ENCODE results near the gene LRCOL1. TPM values are rescaled to one million over a fixed set of nuclear protein-coding genes. Genes with fewer than 3 reads are reported as not detected.

The LRCOL1 gene
- total RNA-seq, 2 experiments from 2014 or later, result not detected

DNA sequence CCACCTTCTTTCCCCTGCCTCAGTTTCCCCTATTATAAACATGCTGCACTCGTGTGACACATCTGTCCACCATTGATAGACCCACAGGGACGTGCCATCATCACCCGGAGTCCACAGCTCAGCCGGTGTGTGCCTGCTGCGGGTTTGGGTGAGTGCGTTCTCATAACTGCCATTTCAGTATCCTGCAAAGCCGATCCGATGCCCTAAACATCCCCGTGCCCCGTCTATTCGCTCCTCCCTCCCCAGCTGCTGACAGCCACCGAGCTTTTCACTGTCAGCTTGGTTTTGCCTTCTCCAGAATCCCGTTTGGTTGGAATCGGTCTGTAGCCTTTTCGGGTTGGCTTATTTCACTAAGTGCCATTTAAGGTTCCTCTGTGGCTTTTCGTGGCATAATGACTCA lies 3.9 kb downstream of the LRCOL1 start:
- H3K36me3 Mint-ChIP-seq (ENCODE audit: low read depth), result no peaks in the 10 kb centered on the region
- DNase-seq (no peak), ATAC-seq (ENCODE audit: poor library complexity) (no peak)
- ChIA-PET CTCF (no interaction called here), POLR2A (no interaction called here)
- no peaks in the 10 kb centered on the region for H3K9me3 Mint-ChIP-seq
- H3K27ac Mint-ChIP-seq, result no peak overlapping the region
- Histone ChIP-seq H3K27me3 (ENCODE audit: control insufficient read depth in 1 of 2, insufficient read depth in 2 of 2, low read length in 2 of 2) (peaks cover 34 to 61% of the 10 kb centered on the region in 2 experiments), H3K4me3 (ENCODE audit: low read length) (no peak overlapping the region), H3K4me1 (ENCODE audit: insufficient read depth, low read length) (peaks cover 10% of the 10 kb centered on the region), H3K36me3 (ENCODE audit: insufficient read depth, low read length) (no peaks in the 10 kb centered on the region), H3K27ac (ENCODE audit: low read depth in 1 of 2, low read length in 2 of 2) (no peak overlapping the region), H3K9me3 (ENCODE audit: control insufficient read depth in 1 of 2, insufficient read depth in 1 of 2, low read length in 2 of 2) (peaks cover 0 to 32% of the 10 kb centered on the region in 2 experiments)
- TF ChIP-seq, protein P1, sequence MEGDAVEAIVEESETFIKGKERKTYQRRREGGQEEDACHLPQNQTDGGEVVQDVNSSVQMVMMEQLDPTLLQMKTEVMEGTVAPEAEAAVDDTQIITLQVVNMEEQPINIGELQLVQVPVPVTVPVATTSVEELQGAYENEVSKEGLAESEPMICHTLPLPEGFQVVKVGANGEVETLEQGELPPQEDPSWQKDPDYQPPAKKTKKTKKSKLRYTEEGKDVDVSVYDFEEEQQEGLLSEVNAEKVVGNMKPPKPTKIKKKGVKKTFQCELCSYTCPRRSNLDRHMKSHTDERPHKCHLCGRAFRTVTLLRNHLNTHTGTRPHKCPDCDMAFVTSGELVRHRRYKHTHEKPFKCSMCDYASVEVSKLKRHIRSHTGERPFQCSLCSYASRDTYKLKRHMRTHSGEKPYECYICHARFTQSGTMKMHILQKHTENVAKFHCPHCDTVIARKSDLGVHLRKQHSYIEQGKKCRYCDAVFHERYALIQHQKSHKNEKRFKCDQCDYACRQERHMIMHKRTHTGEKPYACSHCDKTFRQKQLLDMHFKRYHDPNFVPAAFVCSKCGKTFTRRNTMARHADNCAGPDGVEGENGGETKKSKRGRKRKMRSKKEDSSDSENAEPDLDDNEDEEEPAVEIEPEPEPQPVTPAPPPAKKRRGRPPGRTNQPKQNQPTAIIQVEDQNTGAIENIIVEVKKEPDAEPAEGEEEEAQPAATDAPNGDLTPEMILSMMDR (IDR thresholded peaks at IDR 0.05), result no peak
- H3K4me1 Mint-ChIP-seq (ENCODE audit: low read depth), result peaks cover 7% of the 10 kb centered on the region
- no peak overlapping the region for H3K4me3 Mint-ChIP-seq
- intact Hi-C loops (cut with DNase I, micrococcal nuclease), result no loop called here
- peaks cover 69% of the 10 kb centered on the region for H3K27me3 Mint-ChIP-seq

GRCh38 chr12:132605892-132606291 lies 4.5 kb downstream of the LRCOL1 start:
- Mint-ChIP-seq H3K4me1 (ENCODE audit: low read depth) (peaks cover 7% of the 10 kb centered on the region), H3K9me3 (no peaks in the 10 kb centered on the region), H3K27ac (no peak overlapping the region), H3K36me3 (ENCODE audit: low read depth) (no peaks in the 10 kb centered on the region), H3K4me3 (no peak overlapping the region), H3K27me3 (peaks cover 66% of the 10 kb centered on the region)
- CTCF ChIA-PET, result no interaction called here
- no peak overlapping the region for H3K4me3 ChIP-seq (ENCODE audit: low read length)
- peaks cover 31 to 60% of the 10 kb centered on the region in 2 experiments for H3K27me3 ChIP-seq (ENCODE audit: control insufficient read depth in 1 of 2, insufficient read depth in 2 of 2, low read length in 2 of 2)
- H3K9me3 ChIP-seq (ENCODE audit: control insufficient read depth in 1 of 2, insufficient read depth in 1 of 2, low read length in 2 of 2), result peaks cover 0 to 31% of the 10 kb centered on the region in 2 experiments
- TF ChIP-seq, protein P1 (IDR thresholded peaks at IDR 0.05), result no peak
- DNase-seq (no peak), ATAC-seq (ENCODE audit: poor library complexity) (no peak)
- H3K4me1 ChIP-seq (ENCODE audit: insufficient read depth, low read length), result peaks cover 14% of the 10 kb centered on the region
- H3K36me3 ChIP-seq (ENCODE audit: insufficient read depth, low read length), result no peaks in the 10 kb centered on the region
- H3K27ac ChIP-seq (ENCODE audit: low read depth in 1 of 2, low read length in 2 of 2), result no peak overlapping the region
- POLR2A ChIA-PET, result no interaction called here
- intact Hi-C loops (cut with DNase I, micrococcal nuclease), result no loop called here

DNA sequence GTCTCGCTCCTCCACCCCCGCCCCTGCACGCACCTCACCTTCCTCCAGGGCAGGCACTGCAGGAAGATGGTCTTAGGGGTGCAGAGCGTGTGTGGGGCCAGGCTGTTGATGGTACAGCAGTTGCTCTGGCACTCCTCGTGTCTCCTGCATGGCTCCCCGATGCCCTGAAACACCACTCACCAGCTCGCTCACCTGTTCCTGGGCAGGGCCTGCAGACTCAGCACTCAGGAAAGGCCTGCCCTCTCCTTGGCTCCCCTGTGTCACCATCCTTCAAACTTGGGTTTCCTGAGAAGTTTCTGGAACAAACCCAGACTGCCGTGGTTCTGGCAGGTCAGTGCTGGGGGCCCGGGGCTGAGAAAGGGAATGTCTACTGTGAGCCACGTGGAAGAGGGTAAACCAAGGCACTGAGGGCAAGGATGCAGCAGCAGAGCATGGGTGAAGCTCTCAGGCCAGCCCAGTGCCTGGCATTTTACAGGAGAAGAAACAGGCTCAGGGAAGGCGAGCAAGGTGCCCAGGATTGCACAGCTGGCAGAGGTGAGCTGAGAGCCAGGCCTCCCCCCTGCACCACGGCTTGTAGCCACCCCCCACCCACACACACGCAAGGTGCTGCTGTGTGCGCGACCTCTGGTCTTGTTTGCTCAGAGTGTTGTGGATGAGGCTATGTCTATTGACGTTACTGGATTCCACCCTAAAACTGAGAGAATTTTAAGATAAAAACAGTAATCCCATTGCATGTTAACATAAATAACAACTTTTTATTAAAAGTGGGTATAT lies 5.5 kb downstream of the LRCOL1 start:
- no peak for ATAC-seq (ENCODE audit: poor library complexity)
- H3K27me3 Mint-ChIP-seq, result peaks cover 59% of the 10 kb centered on the region
- no peak overlapping the region for H3K4me3 ChIP-seq (ENCODE audit: low read length)
- H3K9me3 ChIP-seq (ENCODE audit: control insufficient read depth in 1 of 2, insufficient read depth in 1 of 2, low read length in 2 of 2), result peaks cover 0 to 23% of the 10 kb centered on the region in 2 experiments
- peaks cover 17% of the 10 kb centered on the region for H3K4me1 ChIP-seq (ENCODE audit: insufficient read depth, low read length)
- peaks cover 25 to 50% of the 10 kb centered on the region in 2 experiments for H3K27me3 ChIP-seq (ENCODE audit: control insufficient read depth in 1 of 2, insufficient read depth in 2 of 2, low read length in 2 of 2)
- peak in 1 of 14 experiments; percentile 6 for DNase-seq
- CTCF ChIA-PET, result no interaction called here
- peaks cover 7% of the 10 kb centered on the region for H3K4me1 Mint-ChIP-seq (ENCODE audit: low read depth)
- TF ChIP-seq, protein P1 (IDR thresholded peaks at IDR 0.05), result no peak
- no peak overlapping the region for H3K4me3 Mint-ChIP-seq
- intact Hi-C loops (cut with DNase I, micrococcal nuclease), result no loop called here
- no peaks in the 10 kb centered on the region for H3K36me3 Mint-ChIP-seq (ENCODE audit: low read depth)
- H3K27ac ChIP-seq (ENCODE audit: low read depth in 1 of 2, low read length in 2 of 2), result no peak overlapping the region
- POLR2A ChIA-PET, result no interaction called here
- no peaks in the 10 kb centered on the region for H3K36me3 ChIP-seq (ENCODE audit: insufficient read depth, low read length)
- H3K9me3 Mint-ChIP-seq, result no peaks in the 10 kb centered on the region
- no peak overlapping the region for H3K27ac Mint-ChIP-seq
